ENCODE results near the gene EZH2.

EZH2 gene

DNA sequence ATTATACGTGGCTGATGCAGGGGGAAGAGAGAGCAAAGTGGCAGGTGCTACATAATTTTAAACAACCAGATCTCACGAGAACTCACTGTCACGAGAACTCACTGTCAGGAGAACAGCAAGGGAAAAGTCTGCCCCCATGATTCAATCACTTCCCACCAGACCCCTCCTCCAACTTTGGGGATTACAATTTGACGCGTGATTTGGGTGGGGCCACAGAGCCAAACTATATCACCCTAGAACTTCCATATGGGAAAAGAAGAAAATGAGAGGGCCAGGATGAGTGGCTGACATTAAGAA lies 15.8 kb downstream of the EZH2 start:
- ChIA-PET POLR2A (no interaction called here), CTCF (interaction anchor here (1.4 to 4.0 kb wide), 3 partner anchors 9 to 13 kb away, joined by 3 to 12 read pairs (median 8); no protein-coding TSS in a partner anchor)
- TF ChIP-seq, protein P1, sequence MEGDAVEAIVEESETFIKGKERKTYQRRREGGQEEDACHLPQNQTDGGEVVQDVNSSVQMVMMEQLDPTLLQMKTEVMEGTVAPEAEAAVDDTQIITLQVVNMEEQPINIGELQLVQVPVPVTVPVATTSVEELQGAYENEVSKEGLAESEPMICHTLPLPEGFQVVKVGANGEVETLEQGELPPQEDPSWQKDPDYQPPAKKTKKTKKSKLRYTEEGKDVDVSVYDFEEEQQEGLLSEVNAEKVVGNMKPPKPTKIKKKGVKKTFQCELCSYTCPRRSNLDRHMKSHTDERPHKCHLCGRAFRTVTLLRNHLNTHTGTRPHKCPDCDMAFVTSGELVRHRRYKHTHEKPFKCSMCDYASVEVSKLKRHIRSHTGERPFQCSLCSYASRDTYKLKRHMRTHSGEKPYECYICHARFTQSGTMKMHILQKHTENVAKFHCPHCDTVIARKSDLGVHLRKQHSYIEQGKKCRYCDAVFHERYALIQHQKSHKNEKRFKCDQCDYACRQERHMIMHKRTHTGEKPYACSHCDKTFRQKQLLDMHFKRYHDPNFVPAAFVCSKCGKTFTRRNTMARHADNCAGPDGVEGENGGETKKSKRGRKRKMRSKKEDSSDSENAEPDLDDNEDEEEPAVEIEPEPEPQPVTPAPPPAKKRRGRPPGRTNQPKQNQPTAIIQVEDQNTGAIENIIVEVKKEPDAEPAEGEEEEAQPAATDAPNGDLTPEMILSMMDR (IDR thresholded peaks at IDR 0.05; ENCODE audit: insufficient read depth, low read length, missing control alignments) = no peak
- H3K4me3 ChIP-seq (ENCODE audit: low read depth, low read length) = no peak overlapping the region
- no peak for DNase-seq (ENCODE audit: low read depth, low spot score)

DNA sequence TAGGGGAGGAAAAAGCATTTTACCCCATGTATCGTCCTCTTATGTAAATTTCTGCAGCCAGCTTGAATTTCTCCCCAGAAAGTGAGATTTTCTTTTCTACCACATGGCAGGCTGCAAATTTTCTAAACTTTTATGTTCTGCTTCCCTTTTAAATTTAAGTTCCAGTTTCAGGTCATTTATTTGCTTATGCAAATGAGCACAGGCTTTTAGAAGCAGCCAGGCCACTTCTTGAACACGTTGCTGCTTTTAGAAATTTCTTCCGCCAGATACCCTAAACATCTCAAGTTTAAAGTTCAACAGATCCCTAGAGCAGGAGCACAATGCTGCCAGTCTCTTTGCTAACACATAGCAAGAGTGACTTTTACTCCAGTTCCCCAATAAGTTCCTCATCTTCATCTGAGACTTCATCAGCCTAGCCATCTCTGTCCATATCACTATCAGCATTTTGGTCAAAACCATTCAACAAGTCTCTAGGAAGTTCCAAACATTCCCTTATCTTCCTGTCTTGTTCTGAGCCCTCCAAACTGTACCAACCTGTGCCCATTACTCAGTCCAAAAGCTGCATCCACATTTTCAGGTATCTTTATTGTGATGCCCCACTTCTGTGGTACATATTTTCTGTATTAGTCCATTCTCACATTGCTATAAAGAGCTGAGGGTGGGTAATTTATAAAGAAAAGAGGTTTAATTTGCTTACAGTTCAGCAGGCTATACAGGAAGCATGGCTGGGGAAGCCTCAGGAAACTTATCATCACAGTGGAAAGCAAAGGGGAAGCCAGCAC lies 16.3 kb downstream of the EZH2 start:
- DNase-seq (ENCODE audit: low read depth, low spot score) = no peak
- ChIA-PET CTCF (interaction anchor here (2.1 to 4.0 kb wide), 2 partner anchors 8 to 12 kb away, joined by 8 to 12 read pairs; no protein-coding TSS in a partner anchor), POLR2A (no interaction called here)
- TF ChIP-seq, protein P1 (IDR thresholded peaks at IDR 0.05; ENCODE audit: insufficient read depth, low read length, missing control alignments) = no peak
- H3K4me3 ChIP-seq (ENCODE audit: low read depth, low read length) = no peak overlapping the region

DNA sequence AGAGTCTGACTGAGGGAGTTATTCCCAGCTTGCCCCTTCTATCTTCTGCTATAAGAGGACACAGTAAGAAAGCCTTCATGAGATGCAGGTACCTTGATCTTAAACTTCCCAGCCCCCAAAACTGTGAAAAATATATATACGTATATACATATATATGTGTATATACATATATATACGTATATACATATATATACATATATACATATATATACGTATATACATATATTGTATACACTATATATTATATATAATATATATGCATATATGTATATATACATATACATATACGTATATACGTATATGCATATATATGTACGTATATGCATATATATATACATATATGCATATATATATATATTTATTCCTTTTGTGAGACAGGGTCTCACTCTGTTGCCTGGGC lies 17.7 kb downstream of the EZH2 start:
- DNase-seq (ENCODE audit: low read depth, low spot score) = no peak
- CTCF ChIA-PET = interaction anchor here (0.6 to 4.0 kb wide), 2 partner anchors 10 to 46 kb away, joined by 3 to 12 read pairs; no protein-coding TSS in a partner anchor
- H3K4me3 ChIP-seq (ENCODE audit: low read depth, low read length) = no peak overlapping the region
- TF ChIP-seq, protein P1 (IDR thresholded peaks at IDR 0.05; ENCODE audit: insufficient read depth, low read length, missing control alignments) = no peak
- POLR2A ChIA-PET = no interaction called here

DNA sequence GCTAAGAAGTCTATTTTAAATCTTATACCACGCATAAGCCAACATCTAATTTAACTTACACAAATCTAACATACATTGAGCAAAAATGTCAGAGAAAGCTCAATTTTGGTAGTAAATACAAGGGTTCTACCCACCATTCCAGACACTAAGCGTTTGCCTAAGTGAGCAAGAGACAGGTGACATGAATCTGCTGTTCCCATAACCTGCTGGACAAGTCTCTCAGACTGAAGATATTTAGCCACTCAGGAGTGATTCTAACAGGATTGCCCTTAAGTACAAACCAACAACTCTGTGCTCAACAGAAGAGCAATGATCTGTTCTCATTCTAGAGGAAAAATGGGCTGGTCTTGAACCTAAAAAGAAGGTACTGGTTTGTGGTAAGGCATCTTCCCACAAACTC lies 18.8 kb downstream of the EZH2 start:
- no peak for DNase-seq (ENCODE audit: low read depth, low spot score)
- POLR2A ChIA-PET = no interaction called here
- CTCF ChIA-PET = interaction anchor here (1.3 kb wide), 1 partner anchor 9 kb away, joined by 7 read pairs; no protein-coding TSS in a partner anchor
- TF ChIP-seq, protein P1 (IDR thresholded peaks at IDR 0.05; ENCODE audit: insufficient read depth, low read length, missing control alignments) = no peak
- no peak overlapping the region for H3K4me3 ChIP-seq (ENCODE audit: low read depth, low read length)

DNA sequence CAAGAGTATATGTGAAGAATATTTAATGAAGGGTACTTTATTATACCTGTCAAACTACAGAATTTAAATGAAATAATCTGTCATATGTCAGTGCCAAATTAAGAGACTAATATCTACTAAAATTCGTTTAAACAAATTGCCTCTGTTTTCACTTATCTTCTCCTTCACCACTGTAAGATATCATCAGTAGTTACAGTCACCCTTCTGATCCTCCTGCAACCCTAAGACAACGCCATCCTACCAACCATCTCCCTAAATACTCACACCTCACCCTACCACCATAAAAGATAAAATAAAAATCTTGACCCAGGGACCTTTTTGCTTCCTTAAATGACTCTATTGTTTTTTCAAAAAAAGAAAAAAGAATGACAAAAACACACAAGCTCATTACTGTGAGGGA lies 20.8 kb downstream of the EZH2 start:
- ChIA-PET POLR2A (no interaction called here), CTCF (no interaction called here)
- no peak overlapping the region for H3K4me3 ChIP-seq (ENCODE audit: low read depth, low read length)
- no peak for DNase-seq (ENCODE audit: low read depth, low spot score)
- TF ChIP-seq, protein P1 (IDR thresholded peaks at IDR 0.05; ENCODE audit: insufficient read depth, low read length, missing control alignments) = no peak

DNA sequence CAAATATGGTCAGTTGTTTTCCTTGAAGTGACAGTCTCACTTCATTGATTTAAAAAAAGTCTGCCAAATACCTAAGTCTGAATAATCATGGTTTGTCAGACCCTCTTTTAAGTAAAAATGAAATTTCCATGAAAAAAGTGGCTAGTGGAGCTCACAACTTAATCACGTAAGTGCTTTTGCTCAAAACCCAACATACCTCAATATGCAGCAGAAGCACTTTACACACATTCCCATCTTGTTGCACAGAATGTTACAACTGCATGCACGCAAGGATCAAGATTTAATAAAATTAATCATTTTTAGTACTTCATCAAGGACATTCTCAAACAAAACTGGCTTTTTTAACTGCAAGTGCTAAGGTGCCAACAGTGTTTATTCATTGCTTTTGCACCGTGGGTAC lies 21.6 kb downstream of the EZH2 start:
- no peak for DNase-seq (ENCODE audit: low read depth, low spot score)
- TF ChIP-seq, protein P1 (IDR thresholded peaks at IDR 0.05; ENCODE audit: insufficient read depth, low read length, missing control alignments) = no peak
- ChIA-PET CTCF (interaction anchor here (1.4 kb wide), 1 partner anchor 11 kb away, joined by 3 read pairs; no protein-coding TSS in a partner anchor), POLR2A (no interaction called here)
- no peak overlapping the region for H3K4me3 ChIP-seq (ENCODE audit: low read depth, low read length)

Measured in AG04449 (cell line).